CD14-positive monocyte (primary cell): ENCODE data around the gene LCN2. TPM values are rescaled to one million over a fixed set of nuclear protein-coding genes. Genes with fewer than 3 reads are reported as not detected.

Experiments
- DNase-seq, 3 donors: peaks; one replicate each; pipeline ENCODE4 v3.0.0-alpha.2; 2011 to 2022
- H2AFZ ChIP-seq: 2 replicates; pipeline ENCODE4 v1.6.0; 2012; ENCODE audit warnings: mild to moderate bottlenecking, low read depth, low read length, inconsistent platforms; ENCODE audit not compliant: insufficient read depth, poor library complexity, severe bottlenecking
- H3K27ac ChIP-seq, 2 donors: 1 replicate in 1 of 2; 2 replicates in 1 of 2; pipeline ENCODE4 v1.5.1; 2012 to 2013; ENCODE audit warnings: low read length in 2 of 2, control low read depth in 1 of 2, inconsistent platforms in 1 of 2, low read depth in 1 of 2, mild to moderate bottlenecking in 1 of 2
- H3K27me3 ChIP-seq, 2 donors: one replicate each; pipeline versions ENCODE4 v1.6.0 to v1.6.1; 2011 to 2013; ENCODE audit warnings: low read length in 2 of 2; ENCODE audit not compliant: control insufficient read depth in 2 of 2, insufficient read depth in 2 of 2
- H3K36me3 ChIP-seq, 2 donors: replicated peaks in 1 of 2; 1 replicate in 1 of 2; 2 replicates in 1 of 2; pipeline versions ENCODE4 v1.5.1 to v1.6.1; 2012 to 2013; ENCODE audit warnings: low read length in 2 of 2, control low read depth in 1 of 2, inconsistent platforms in 1 of 2, mild to moderate bottlenecking in 1 of 2; ENCODE audit not compliant: insufficient read depth in 2 of 2, control insufficient read depth in 1 of 2
- H3K4me1 ChIP-seq, 2 donors: 1 replicate in 1 of 2; 2 replicates in 1 of 2; pipeline versions ENCODE4 v1.5.1 to v1.6.1; 2012 to 2013; ENCODE audit warnings: low read length in 2 of 2, control low read depth in 1 of 2, inconsistent platforms in 1 of 2, mild to moderate bottlenecking in 1 of 2, moderate library complexity in 1 of 2; ENCODE audit not compliant: insufficient read depth in 2 of 2, control insufficient read depth in 1 of 2
- H3K4me2 ChIP-seq: replicated peaks from 2 replicates; pipeline ENCODE3; 2012; ENCODE audit warnings: low read length, moderate library complexity, mild to moderate bottlenecking; ENCODE audit not compliant: poor library complexity, severe bottlenecking; ENCODE audit errors: extremely low read depth
- H3K4me3 ChIP-seq, 3 experiments: fragments of 200-600 bp in 1 of 3; sonication (generic) in 1 of 3; replicated peaks in 1 of 3; 1 replicate in 2 of 3; 2 replicates in 1 of 3; pipeline ENCODE4 v1.5.1; 2011 to 2013; ENCODE audit warnings: low read length in 3 of 3, mild to moderate bottlenecking in 3 of 3, control low read depth in 2 of 3, low read depth in 2 of 3, inconsistent platforms in 1 of 3, moderate library complexity in 1 of 3
- H3K79me2 ChIP-seq: 2 replicates; pipeline ENCODE4 v1.6.0; 2012; ENCODE audit warnings: mild to moderate bottlenecking, control low read depth, inconsistent platforms, low read length, moderate library complexity; ENCODE audit not compliant: insufficient read depth
- H3K9ac ChIP-seq: 2 replicates; pipeline ENCODE4 v1.6.0; 2017; ENCODE audit warnings: low read length, mild to moderate bottlenecking; ENCODE audit not compliant: insufficient read depth, poor library complexity, severe bottlenecking
- H3K9me3 ChIP-seq, 2 donors: replicated peaks in 1 of 2; 1 replicate in 1 of 2; 2 replicates in 1 of 2; pipeline versions ENCODE4 v1.5.1 to v1.6.1; 2012 to 2013; ENCODE audit warnings: low read length in 2 of 2, control low read depth in 1 of 2; ENCODE audit not compliant: control insufficient read depth in 1 of 2, insufficient read depth in 1 of 2
- H4K20me1 ChIP-seq: 2 replicates; pipeline ENCODE4 v1.6.0; 2012; ENCODE audit warnings: mild to moderate bottlenecking, low read length, control low read depth, moderate library complexity; ENCODE audit not compliant: insufficient read depth
- H3K27ac Mint-ChIP-seq, 7 donors: one replicate each; pipeline ENCODE4 v1.8.0; 2020; ENCODE audit warnings: mild to moderate bottlenecking in 7 of 7, mixed read lengths in 7 of 7, moderate library complexity in 6 of 7, inconsistent platforms in 2 of 7
- H3K27me3 Mint-ChIP-seq, 3 donors: one replicate each; pipeline ENCODE4 v1.8.0; 2021 to 2022; ENCODE audit warnings: low read depth in 3 of 3, mild to moderate bottlenecking in 3 of 3, mixed read lengths in 3 of 3, moderate library complexity in 3 of 3, inconsistent platforms in 1 of 3
- H3K36me3 Mint-ChIP-seq, 2 donors: one replicate each; pipeline ENCODE4 v1.8.0; 2020; ENCODE audit warnings: mixed read lengths in 2 of 2, inconsistent platforms in 1 of 2, mild to moderate bottlenecking in 1 of 2
- H3K4me1 Mint-ChIP-seq: one replicate; pipeline ENCODE4 v1.8.0; 2020; ENCODE audit warnings: mild to moderate bottlenecking, mixed read lengths
- H3K4me3 Mint-ChIP-seq, 2 donors: one replicate each; pipeline ENCODE4 v1.8.0; 2020; ENCODE audit warnings: mild to moderate bottlenecking in 2 of 2, mixed read lengths in 2 of 2, moderate library complexity in 1 of 2
- H3K9me3 Mint-ChIP-seq, 7 donors: one replicate each; pipeline ENCODE4 v1.8.0; 2020 to 2022; ENCODE audit warnings: mixed read lengths in 7 of 7, mild to moderate bottlenecking in 6 of 7, moderate library complexity in 6 of 7, inconsistent platforms in 2 of 7
- WGBS: methylation state at CpG from one replicate; pipeline ENCODE4 v1.1.5; 2013; ENCODE audit warnings: missing lambda C conversion rate; ENCODE audit not compliant: insufficient coverage; 5-methylcytosine and 5-hydroxymethylcytosine counted together
- intact Hi-C, 2 donors: fragments of 100-400 bp; cut with micrococcal nuclease; formaldehyde crosslinking; loops; one replicate each; pipeline versions ENCODE4 v1.15.0 to v1.15.1; 2023
- polyA plus RNA-seq, 3 donors: library from polyadenylated mRNA; depleted of rRNA in 1 of 3; unstranded in 2 of 3; stranded (reverse) in 1 of 3; fragments of 300-500 nt in 2 of 3; fragments of >200 nt in 1 of 3; fragmentation: Illumina TruSeq in 2 of 3; gene quantifications; 1 replicate in 2 of 3; 2 replicates in 1 of 3; pipeline ENCODE4 v1.2.3, GENCODE V29; 2012 to 2021
- TF ChIP-seq, protein P1 (sequence below): fragments of 200-600 bp; IDR thresholded peaks from one replicate; pipeline ENCODE4 v1.8.0; 2022; ENCODE audit warnings: antibody characterized with exemption, mild to moderate bottlenecking

LCN2 gene
- polyA plus RNA-seq, 3 donors = 0.83 TPM; not detected in 2

GRCh38 chr9:128141604-128142003 lies 7.6 kb upstream of the LCN2 start:
- intact Hi-C loops = no loop called here
- Mint-ChIP-seq H3K4me3 (no peak overlapping the region), H3K27ac (no peak overlapping the region), H3K9me3 (no peaks in the 10 kb centered on the region), H3K27me3 (peaks cover 2 to 6% (median 4%) of the 10 kb centered on the region in 3 donors), H3K4me1 (peaks cover 14% of the 10 kb centered on the region), H3K36me3 (no peaks in the 10 kb centered on the region)
- H4K20me1 ChIP-seq = no peaks in the 10 kb centered on the region
- H3K36me3 ChIP-seq = no peaks in the 10 kb centered on the region
- TF ChIP-seq, protein P1, sequence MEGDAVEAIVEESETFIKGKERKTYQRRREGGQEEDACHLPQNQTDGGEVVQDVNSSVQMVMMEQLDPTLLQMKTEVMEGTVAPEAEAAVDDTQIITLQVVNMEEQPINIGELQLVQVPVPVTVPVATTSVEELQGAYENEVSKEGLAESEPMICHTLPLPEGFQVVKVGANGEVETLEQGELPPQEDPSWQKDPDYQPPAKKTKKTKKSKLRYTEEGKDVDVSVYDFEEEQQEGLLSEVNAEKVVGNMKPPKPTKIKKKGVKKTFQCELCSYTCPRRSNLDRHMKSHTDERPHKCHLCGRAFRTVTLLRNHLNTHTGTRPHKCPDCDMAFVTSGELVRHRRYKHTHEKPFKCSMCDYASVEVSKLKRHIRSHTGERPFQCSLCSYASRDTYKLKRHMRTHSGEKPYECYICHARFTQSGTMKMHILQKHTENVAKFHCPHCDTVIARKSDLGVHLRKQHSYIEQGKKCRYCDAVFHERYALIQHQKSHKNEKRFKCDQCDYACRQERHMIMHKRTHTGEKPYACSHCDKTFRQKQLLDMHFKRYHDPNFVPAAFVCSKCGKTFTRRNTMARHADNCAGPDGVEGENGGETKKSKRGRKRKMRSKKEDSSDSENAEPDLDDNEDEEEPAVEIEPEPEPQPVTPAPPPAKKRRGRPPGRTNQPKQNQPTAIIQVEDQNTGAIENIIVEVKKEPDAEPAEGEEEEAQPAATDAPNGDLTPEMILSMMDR = no peak
- no peaks in the 10 kb centered on the region for H3K9me3 ChIP-seq
- H3K79me2 ChIP-seq = no peaks in the 10 kb centered on the region
- H3K27me3 ChIP-seq = no peaks in the 10 kb centered on the region
- DNase-seq = no peak
- H3K4me2 ChIP-seq = no peak overlapping the region
- peak overlapping the region; percentile 4 for H3K9ac ChIP-seq
- peak overlapping the region; percentile 46 for H2AFZ ChIP-seq
- H3K4me1 ChIP-seq = peaks cover 6 to 10% of the 10 kb centered on the region in 2 donors
- H3K27ac ChIP-seq = no peak overlapping the region
- no peak overlapping the region for H3K4me3 ChIP-seq
- WGBS = 100% methylated on average over 1 of the region's 3 CpGs

DNA sequence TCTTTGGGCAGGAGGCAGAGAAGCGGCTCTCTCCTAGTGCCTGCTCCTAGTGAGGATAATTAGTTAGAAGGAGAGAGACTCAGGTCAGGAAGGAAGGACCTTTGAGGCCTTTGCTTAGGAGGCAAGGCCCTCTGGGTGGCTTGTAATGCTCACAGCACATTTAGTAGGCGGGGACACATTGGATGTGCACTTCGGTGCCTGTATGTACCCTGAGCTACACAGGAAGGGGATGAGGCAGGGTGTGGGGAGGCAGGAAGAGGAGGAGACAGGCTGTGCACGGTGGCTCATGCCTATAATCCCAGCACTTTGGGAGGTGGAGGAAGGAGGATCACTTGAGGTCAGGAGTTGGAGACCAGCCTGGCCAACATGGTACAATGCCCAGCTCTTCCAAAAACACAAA lies 7.2 kb upstream of the LCN2 start:
- WGBS = 71% methylated on average over 3 of the region's 4 CpGs
- H3K27me3 ChIP-seq = no peaks in the 10 kb centered on the region
- peak overlapping the region; percentile 4 for H3K9ac ChIP-seq
- H3K36me3 ChIP-seq = no peaks in the 10 kb centered on the region
- peak overlapping the region in 1 of 7 donors; percentile 68 for H3K27ac Mint-ChIP-seq
- no peak overlapping the region for H3K4me2 ChIP-seq
- no peaks in the 10 kb centered on the region for H3K36me3 Mint-ChIP-seq
- DNase-seq = no peak
- no peak overlapping the region for H3K27ac ChIP-seq
- peaks cover 2 to 5% (median 4%) of the 10 kb centered on the region in 3 donors for H3K27me3 Mint-ChIP-seq
- H2AFZ ChIP-seq = peak overlapping the region; percentile 46
- no peak overlapping the region for H3K4me3 Mint-ChIP-seq
- TF ChIP-seq, protein P1 = no peak
- H3K9me3 ChIP-seq = no peaks in the 10 kb centered on the region
- peaks cover 14% of the 10 kb centered on the region for H3K4me1 Mint-ChIP-seq
- no peak overlapping the region for H3K4me3 ChIP-seq
- no peaks in the 10 kb centered on the region for H4K20me1 ChIP-seq
- intact Hi-C loops = no loop called here
- no peaks in the 10 kb centered on the region for H3K9me3 Mint-ChIP-seq
- peaks cover 6 to 10% of the 10 kb centered on the region in 2 donors for H3K4me1 ChIP-seq
- no peaks in the 10 kb centered on the region for H3K79me2 ChIP-seq
